Panc1 (cell line): Measurements from ENCODE around the gene SMOC2. TPM values are rescaled to one million over a fixed set of nuclear protein-coding genes. Genes with fewer than 3 reads are reported as not detected.
A peak's percentile ranks its signal among the peaks of the same experiment; 100 is the strongest.

ENCODE experiments used
- ATAC-seq: fragments of 200-7000 bp; cut with Tn5 transposase; 2 replicates; pipeline ENCODE4 v1.9.1; 2020; ENCODE audit warnings: mild to moderate bottlenecking, moderate library complexity
- BruUV-seq: library from RNA; stranded (reverse); fragments of 400-500 nt; replicated peaks from 2 replicates; lab custom pipeline; 2021; lab: Mats Ljungman, UMichigan
- CTCF ChIA-PET: fragments of 300-600 bp; sonication (Branson Sonifier 250); formaldehyde crosslinking; loops from one replicate; lab custom pipeline; 2022; ENCODE audit warnings: antibody characterized with exemption; lab: Charles Lee
- POLR2A ChIA-PET: fragments of 300-600 bp; sonication (Branson Sonifier 250); formaldehyde crosslinking; loops from one replicate; lab custom pipeline; 2022; ENCODE audit warnings: antibody characterized with exemption; lab: Charles Lee
- DNase-seq: peaks from one replicate; pipeline ENCODE4 v3.0.0-alpha.2; 2010; ENCODE audit warnings: low read depth, low spot score
- H3K27ac ChIP-seq: 2 replicates; pipeline ENCODE4 v1.5.1; 2011; ENCODE audit warnings: mild to moderate bottlenecking, low read length, inconsistent platforms
- H3K27me3 ChIP-seq: fragments of 200-500 bp; sonication (Bioruptor generic); 2 replicates; pipeline ENCODE4 v1.6.0; 2014; ENCODE audit warnings: low read length, inconsistent platforms; ENCODE audit not compliant: control insufficient read depth, insufficient read depth
- H3K36me3 ChIP-seq: fragments of 200-500 bp; sonication (Bioruptor generic); 2 replicates; pipeline ENCODE4 v1.5.1; 2014; ENCODE audit warnings: inconsistent platforms, mild to moderate bottlenecking, low read length, moderate library complexity; ENCODE audit not compliant: control insufficient read depth, insufficient read depth
- H3K4me1 ChIP-seq: 2 replicates; pipeline ENCODE4 v1.5.1; 2011; ENCODE audit warnings: inconsistent platforms, mild to moderate bottlenecking, low read length, moderate library complexity; ENCODE audit not compliant: control insufficient read depth, insufficient read depth
- H3K4me3 ChIP-seq, 2 experiments: 2 replicates each; pipeline ENCODE4 v1.5.1; 2011 to 2012; ENCODE audit warnings: low read depth in 2 of 2, low read length in 2 of 2, mild to moderate bottlenecking in 2 of 2, inconsistent platforms in 1 of 2, moderate library complexity in 1 of 2
- H3K9me3 ChIP-seq: fragments of 200-500 bp; sonication (Bioruptor generic); 2 replicates; pipeline ENCODE4 v1.5.1; 2014; ENCODE audit warnings: low read depth, mild to moderate bottlenecking, inconsistent platforms, low read length, moderate library complexity; ENCODE audit not compliant: control insufficient read depth, insufficient read depth
- CTCF ChIP-seq: fragments of 450-650 bp; IDR thresholded peaks from 2 replicates; pipeline ENCODE4 v1.5.1; 2017; ENCODE audit warnings: mild to moderate bottlenecking
- POLR2AphosphoS5 ChIP-seq: IDR thresholded peaks from 2 replicates; pipeline ENCODE4 v1.6.1; 2012; ENCODE audit warnings: mild to moderate bottlenecking, low read depth, low read length, moderate library complexity
- REST ChIP-seq, 2 experiments: IDR thresholded peaks; 2 replicates each; pipeline ENCODE4 v1.6.1; 2011 to 2012; ENCODE audit warnings: low read depth in 2 of 2, control low read depth in 1 of 2, low read length in 1 of 2, mild to moderate bottlenecking in 1 of 2, moderate library complexity in 1 of 2; ENCODE audit not compliant: insufficient read depth in 1 of 2
- SIN3A ChIP-seq: IDR thresholded peaks from 2 replicates; pipeline ENCODE4 v1.6.1; 2012; ENCODE audit warnings: low read depth, mild to moderate bottlenecking, low read length, moderate library complexity, borderline replicate concordance; ENCODE audit not compliant: insufficient read depth
- TCF7L2 ChIP-seq: IDR thresholded peaks from 2 replicates; pipeline ENCODE4 v1.6.1; 2011; ENCODE audit warnings: mild to moderate bottlenecking, low read depth, low read length, inconsistent platforms
- in situ Hi-C: cut with HindIII; loops from 2 replicates; pipeline ENCODE4 v1.10.0; 2016; ENCODE audit warnings: low sequenced_read_pairs, low pct_unique_long_range_greater_than_20kb
- intact Hi-C: fragments of 100-400 bp; cut with micrococcal nuclease; formaldehyde crosslinking; loops from one replicate; pipeline ENCODE4 v1.10.0; 2022; ENCODE audit not compliant: unreplicated experiment
- total RNA-seq: library from RNA; stranded (reverse); gene quantifications from one replicate; pipeline ENCODE4 v1.2.1, GENCODE V29; 2021; ENCODE audit not compliant: unreplicated experiment

SMOC2 gene
- total RNA-seq, 1 experiment from 2014 or later = 0.13 TPM

DNA sequence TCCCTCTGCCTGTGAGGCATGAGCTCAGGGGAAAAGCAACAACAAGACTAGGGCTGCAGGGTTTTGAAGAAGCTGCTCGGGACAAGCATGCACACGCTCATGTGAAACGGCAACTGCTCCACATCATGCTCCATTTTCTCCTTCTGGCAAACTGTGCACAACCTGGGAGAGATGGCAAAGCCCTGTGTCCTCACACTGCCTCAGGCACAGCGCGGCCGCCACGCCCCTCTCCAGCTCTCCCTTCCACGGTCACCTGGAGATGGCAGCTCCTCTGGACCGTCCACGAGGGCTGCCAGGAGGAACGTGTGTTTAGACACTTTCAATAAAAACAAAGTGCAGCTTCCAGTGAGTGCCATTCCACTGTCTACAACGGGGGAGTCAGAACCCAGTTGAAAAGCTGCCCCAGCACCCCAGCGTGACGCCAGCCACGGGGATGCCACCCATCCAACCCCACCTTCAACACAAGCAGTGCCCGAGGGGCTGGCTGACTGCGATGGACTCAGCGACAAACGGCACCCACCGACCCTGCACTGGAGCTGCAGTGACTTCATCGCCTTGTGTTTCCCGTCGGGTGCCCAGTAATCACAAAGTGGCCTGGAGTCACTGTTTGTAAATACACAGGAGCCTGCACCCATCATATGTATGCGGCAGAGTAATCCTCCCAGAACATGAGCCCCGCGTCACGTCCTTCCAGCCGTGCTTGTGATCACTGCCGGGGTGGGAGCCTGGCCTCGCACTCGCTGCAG, 16.1 kb downstream of the SMOC2 start:
- Histone ChIP-seq H3K36me3 (no peaks in the 10 kb centered on the region), H3K27me3 (peaks cover 31% of the 10 kb centered on the region), H3K27ac (no peak overlapping the region), H3K4me1 (no peaks in the 10 kb centered on the region), H3K4me3 (no peak overlapping the region), H3K9me3 (no peaks in the 10 kb centered on the region)
- intact Hi-C loops (loop anchor here (10.0 kb wide), 1 partner anchor 428 kb away; no protein-coding TSS in a partner anchor), in situ Hi-C loops (no loop called here)
- DNase-seq (no peak), ATAC-seq (peak; percentile 46; the same call in 1 of the 2 replicates)
- CTCF ChIA-PET = no interaction called here
- TF ChIP-seq REST (IDR thresholded peaks at IDR 0.05; ENCODE audit: insufficient read depth in 1 of 2, low read depth in 2 of 2, low read length in 1 of 2) (no peak), POLR2AphosphoS5 (no peak), CTCF (no peak), SIN3A (no peak), TCF7L2 (no peak)
- POLR2A ChIA-PET = no interaction called here
- BruUV-seq = no TSS peak

DNA sequence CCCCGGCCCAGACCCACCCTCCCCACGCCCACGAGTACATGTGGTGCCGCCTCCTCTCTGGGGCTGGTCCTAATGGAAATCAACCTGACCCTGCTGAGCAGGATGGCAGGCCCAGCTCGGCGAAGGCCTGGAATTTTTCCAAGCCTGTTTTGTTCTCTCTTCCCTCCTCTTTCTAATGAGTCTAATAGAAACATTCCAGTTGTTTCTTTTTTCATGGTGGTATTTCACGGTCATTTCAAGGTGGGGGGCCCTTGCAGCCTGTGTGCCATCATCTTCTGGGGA, 16.6 kb downstream of the SMOC2 start:
- TF ChIP-seq TCF7L2 = no peak
- TF ChIP-seq POLR2AphosphoS5 = no peak
- TF ChIP-seq REST (IDR thresholded peaks at IDR 0.05; ENCODE audit: insufficient read depth in 1 of 2, low read depth in 2 of 2, low read length in 1 of 2) = no peak
- no peak for TF ChIP-seq CTCF
- TF ChIP-seq SIN3A = no peak
- POLR2A ChIA-PET = no interaction called here
- DNase-seq (no peak), ATAC-seq (no peak)
- BruUV-seq = no TSS peak
- intact Hi-C loops = loop anchor here (10.0 kb wide), 1 partner anchor 427 kb away; no protein-coding TSS in a partner anchor
- no peaks in the 10 kb centered on the region for H3K9me3 ChIP-seq
- CTCF ChIA-PET = no interaction called here
- no peak overlapping the region for H3K27ac ChIP-seq
- H3K36me3 ChIP-seq = no peaks in the 10 kb centered on the region
- H3K4me3 ChIP-seq = no peak overlapping the region
- H3K4me1 ChIP-seq = no peaks in the 10 kb centered on the region
- in situ Hi-C loops = no loop called here
- peaks cover 31% of the 10 kb centered on the region for H3K27me3 ChIP-seq
